ENCODE data around the gene AURKAIP1. TPM values are rescaled to one million over a fixed set of nuclear protein-coding genes. Genes with fewer than 3 reads are reported as not detected.

The AURKAIP1 gene
- total and polyA plus RNA-seq, 9 of the 15 experiments (the other 6 are each of a cell fraction or from before 2014, with no cell fraction given), result 7.8 to 478 (median 92.0) TPM

GRCh38 chr1:1347663-1348419 lies 27.2 kb downstream of the AURKAIP1 start (continued):
- TF ChIP-seq GMEB1 (CRISPR knock-in tag; IDR thresholded peaks at IDR 0.05) (no peak), PTBP1 (IDR thresholded peaks at IDR 0.05; ENCODE audit: low read depth, low read length) (no peak), TEAD1 (CRISPR knock-in tag; IDR thresholded peaks at IDR 0.05) (0 out of 4 replicates have a peak, but pooled peaks of 1 of the 2 experiments have one; percentile 48), SRSF3 (IDR thresholded peaks at IDR 0.05; ENCODE audit: insufficient read depth, low read length) (no peak), SNRNP70 (optimal IDR thresholded peaks at IDR 0.05; ENCODE audit: low read depth, low read length) (no peak), ZNF146 (CRISPR knock-in tag; IDR thresholded peaks at IDR 0.05; ENCODE audit: unreplicated experiment) (no peak), ADNP (tag; IDR thresholded peaks at IDR 0.05) (no peak), MGA (IDR thresholded peaks at IDR 0.05) (peak; percentile 74), POLR2G (IDR thresholded peaks at IDR 0.05; ENCODE audit: low read depth, low read length) (peak; percentile 72), ZNF398 (CRISPR knock-in tag; IDR thresholded peaks at IDR 0.05) (no peak), CBX1 (IDR thresholded peaks at IDR 0.05; ENCODE audit: low read depth) (0 out of 2 replicates have a peak, but pooled peaks have one; percentile 22), MAFG (tag; conservative IDR thresholded peaks at IDR 0.05) (no peak)

All from K562 (cell line).